ENCODE data around the gene MFF.

MFF gene, protein sequence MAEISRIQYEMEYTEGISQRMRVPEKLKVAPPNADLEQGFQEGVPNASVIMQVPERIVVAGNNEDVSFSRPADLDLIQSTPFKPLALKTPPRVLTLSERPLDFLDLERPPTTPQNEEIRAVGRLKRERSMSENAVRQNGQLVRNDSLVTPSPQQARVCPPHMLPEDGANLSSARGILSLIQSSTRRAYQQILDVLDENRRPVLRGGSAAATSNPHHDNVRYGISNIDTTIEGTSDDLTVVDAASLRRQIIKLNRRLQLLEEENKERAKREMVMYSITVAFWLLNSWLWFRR

DNA sequence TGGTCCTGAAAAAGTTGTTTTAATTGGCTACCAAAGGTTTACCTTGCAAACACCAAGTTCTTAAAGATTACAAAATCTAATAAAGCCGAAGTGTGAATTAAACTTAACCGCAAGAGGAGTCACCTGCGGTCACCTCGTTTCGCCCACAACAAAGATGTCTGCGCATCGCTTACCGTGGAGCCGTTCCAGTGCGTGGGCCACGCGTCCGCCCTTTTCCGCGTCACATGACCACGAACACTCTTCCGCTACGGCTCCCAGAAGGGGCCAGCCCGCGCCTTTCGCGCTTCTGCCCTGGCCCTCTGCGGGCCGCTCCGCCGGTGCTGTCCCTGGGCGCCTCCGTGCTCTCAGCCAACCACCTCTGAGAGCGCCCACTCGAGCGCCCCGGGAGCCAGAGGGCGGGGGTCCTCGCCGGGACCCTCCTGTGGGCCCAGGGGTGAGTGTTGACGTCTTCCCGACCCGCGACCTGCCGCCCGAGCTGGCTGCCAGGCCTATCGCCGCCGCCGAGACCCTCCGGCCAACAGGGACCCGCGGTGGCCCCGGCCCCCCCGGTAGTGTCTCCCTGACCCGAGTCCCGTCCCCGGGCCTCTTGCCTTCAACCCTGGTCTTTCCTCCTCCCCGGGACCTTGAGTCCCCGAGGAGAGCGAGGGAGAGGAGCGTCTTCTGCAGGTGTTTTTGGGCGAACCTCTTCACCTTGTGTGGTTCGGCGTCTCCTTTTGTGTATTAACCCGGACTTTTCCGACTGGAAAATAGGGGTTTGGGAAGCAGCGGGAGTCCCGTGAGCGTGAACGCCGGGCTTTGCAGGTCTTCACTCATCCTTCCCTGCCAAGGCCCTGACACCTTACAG lies at the start of gene MFF:
Gene MFF (plus strand): TSS at position 257 of the 844 bp plus-strand sequence. CDS start 5,415 bp downstream, outside the sequence.
- DNase-seq: peak; percentile 92

DNA sequence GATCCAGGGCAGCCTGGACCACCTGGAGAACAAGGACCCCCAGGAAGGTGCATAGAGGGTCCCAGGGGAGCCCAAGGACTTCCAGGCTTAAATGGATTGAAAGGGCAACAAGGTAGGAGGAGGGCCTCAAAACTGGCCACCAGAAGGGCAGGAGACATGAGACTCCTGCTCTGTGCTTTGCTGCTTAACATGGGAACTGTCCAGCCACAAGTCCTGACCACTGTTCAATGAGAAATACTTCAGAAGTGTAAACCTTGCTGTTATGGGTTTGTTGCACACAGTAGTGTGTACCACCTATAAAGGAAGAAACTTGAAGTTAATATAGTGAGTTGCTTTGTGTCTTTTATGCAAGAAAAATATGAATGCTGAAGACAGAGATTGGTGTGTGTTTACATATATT lies 44.2 kb upstream of the MFF start:
- no peak for DNase-seq

DNA sequence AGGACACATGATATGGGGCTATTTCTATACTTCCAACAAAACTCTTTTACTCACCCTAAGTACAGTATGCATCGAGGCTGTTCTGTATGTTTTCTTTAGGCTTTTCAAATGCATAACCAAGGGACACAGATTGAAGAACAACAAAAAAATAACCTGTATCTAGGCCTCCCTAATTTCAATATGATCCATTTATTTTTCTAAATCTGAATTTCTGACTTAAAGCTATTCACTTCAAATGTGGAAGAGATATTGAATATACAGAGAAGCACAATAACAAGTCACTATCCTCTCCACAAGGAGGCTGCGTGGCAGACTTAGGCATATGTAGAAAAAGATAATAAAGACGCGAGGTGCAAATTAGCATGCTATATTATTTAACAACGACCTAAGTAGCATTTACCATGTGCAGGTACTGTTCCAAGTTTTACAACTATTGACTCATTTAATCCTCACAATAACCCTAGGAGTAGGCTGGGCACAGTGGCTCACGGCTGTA lies 39.3 kb upstream of the MFF start:
- DNase-seq: no peak

DNA sequence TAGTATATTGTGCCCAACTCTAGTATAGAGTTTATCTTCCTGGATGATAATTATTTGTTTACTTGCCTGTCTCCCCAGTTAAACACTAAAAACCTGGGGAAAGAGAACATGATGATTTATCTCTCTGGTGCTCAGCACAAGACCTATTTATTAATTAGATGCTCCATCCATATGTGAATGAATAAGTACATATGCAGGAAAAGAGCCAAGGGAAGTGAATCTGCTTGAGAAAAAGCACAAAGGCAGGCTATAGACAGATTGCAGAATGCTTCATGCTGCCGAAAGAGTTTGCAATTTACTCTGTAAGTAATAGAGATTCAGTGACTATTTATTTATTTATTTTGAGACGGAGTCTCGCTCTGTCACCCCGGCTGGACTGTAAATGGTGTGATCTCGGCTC lies 37.3 kb upstream of the MFF start:
- no peak for DNase-seq

DNA sequence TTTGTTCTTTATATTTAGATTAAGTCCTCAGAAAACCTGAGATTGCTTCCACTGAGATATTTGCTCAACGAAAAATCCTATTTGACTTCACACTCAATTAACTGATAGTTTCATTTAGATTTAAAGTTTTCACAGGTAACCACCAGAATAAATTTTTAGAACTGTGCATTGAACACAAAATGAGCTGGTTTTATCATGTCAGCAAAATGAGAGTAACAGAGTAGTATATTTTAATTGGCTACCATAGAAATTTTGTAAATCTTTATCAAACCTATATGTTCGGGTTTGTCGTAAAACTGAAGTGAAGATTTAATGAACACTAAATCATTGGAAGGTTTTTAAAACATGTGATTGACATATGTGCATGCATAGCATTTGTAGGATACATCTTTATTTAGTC lies 32.7 kb upstream of the MFF start:
- no peak for DNase-seq

DNA sequence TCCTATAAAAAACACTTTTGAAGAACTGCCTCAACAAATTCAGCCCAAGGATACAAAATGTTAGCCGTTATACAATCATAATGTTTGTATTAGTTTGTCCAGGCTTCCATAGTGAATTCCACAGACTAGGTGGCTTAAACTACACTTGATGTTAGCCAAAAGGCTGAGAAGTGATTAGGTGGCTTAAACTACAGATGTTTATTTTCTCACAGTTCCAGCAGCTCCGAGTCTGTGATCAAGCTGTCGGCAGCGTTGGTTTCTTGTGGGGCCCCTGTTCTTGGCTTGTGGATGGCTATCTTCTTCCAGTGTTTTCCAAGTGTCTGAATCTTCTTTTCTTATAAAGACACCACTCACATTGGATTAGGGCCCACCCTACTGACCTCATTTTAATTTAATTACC lies 31.5 kb upstream of the MFF start:
- no peak for DNase-seq

DNA sequence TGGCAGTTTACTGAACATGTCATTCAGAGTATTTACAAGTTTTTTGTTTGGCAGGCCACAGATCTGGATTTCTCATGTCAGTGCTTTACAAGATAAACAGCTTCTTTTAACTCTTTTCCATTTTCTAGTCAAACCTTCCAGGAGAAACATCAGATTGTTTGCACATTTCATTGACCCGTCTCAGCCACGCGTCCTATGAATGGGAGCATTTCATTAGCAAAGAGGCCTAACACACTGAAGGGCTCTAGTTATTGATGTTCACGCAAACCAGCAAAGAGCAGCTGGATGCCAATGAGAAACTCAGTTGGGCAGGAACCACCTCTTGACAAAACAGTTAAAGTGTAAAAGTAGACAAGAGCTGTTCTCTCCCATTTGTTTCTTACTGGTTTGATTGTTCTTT lies 29.2 kb upstream of the MFF start:
- no peak for DNase-seq

DNA sequence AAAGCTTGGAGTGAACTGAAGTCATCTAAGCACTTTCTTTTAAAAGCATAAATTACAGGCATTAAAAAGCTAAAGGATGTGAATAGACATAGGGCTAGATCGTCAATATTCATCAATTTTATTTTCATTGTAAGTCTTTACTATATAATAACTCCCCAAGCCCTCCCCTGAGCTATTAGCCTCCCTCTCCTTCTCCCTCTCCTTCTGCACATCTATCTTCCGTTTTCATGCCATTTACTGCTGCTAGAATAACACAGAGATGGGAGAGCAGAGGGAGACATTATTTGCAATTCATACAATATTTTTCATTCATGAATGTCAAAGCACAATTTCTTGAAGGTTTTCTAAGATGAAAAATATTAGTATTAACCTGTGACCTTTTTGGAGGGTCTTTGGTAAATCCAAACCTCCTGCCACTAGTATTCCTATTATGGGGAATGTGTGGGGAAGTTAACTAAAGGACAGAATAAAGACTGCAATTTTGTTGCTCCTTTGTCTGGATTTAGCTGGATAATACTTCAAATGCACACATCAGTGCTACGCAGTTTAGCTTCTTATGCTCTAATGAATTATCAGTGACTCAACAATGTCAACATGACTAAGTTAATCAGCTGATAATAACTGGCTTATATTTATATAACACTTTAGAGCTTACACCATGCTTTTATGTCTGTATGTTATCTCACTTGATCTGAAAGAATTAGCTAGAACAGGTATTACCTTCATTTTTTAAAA lies 28.2 kb upstream of the MFF start:
- DNase-seq: no peak

DNA sequence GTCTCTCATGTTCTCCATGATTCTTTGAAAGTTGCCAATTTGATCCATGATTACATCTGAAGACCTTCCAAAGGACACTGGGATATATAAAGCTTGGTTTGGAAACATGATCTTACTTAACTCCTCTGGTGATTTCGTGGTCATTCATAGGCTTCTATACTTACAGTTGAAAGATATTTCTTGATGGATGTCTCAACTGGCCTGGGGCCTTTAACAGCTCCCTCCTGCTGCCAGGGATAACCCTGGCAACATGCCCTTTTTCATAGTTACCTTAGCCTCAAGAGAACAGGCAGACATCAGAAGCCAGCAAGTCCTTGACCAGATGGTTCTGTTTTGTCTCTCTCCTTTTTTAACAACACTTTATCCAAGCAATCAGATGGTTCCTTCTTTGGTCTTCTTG lies 23.5 kb upstream of the MFF start:
- no peak for DNase-seq

DNA sequence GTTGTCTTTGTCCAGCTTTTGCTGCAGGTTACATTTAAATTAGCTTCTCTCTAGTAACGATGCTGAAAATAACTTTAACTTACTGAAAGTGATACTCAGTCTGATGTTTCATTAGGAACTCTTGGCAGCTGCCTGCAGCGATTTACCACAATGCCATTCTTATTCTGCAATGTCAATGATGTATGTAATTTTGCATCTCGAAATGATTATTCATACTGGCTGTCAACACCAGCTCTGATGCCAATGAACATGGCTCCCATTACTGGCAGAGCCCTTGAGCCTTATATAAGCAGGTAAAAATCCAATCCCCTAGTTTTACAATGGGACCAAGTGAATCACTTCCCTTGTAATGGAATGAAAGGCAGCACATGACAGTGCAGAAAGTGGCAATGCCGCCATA lies 16.3 kb upstream of the MFF start:
- DNase-seq: no peak

DNA sequence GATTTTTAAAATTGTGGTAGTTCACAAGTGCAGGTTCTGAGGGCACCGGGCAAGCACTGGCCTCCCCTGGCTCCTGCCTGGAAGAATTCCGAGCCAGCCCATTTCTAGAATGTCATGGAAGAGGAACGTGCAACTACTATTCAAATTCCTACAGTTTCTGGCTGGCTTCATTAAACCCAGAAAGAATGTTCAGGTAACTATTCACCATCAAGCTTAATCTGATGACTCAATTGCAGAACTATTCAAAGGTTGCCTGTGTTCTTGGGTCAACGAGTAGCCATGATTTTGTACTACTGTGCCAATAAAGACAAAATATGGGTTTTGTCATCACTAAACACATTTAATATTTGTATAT lies 14.3 kb upstream of the MFF start:
- no peak for DNase-seq

DNA sequence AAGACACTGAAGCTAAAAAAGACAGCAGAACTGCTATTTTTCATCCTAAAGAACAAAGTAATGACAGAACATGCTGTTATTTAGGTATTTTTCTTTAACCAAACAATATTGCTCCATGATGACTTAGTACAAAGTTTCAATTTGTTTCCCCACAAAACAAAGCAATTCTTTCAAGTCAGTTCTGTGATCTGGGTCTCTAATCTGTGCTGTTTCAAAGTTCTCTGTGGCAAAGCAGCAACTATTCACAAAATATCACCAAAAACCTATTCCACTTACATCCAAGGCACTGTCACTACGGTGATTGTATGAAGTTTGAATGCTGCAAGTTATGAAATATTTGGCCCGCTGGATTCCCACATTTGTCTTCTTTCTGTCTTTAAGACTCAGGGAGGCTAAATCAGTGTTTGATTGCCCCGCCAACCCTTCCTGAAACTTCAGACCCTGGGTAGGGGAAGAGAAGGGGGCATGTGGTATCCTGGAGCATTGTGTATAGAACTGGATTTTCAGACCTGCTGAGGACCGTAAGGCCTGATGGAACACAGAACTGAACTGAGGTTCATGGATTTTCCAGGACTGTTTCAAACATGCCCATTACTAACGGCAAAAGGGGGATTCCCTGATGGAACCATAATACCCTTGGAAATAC lies 13.1 kb upstream of the MFF start:
- DNase-seq: no peak

DNA sequence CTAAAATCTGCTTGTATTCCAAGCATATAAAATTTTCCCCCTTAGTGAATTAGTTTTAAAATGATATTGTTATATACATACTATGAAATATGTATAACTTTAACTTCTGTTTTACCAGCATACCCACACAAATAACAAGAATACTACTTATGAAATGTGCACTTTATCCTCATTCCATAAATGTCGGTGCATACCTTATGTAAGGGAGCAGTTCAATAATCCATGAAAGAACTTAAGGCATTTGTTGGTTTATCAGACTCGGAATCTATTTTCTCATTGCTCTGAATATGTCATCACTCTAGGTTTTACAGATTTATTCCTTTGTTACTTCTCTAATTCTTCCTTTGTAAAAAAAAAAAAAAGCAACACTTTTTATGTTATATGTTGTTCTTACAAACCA lies 12.5 kb upstream of the MFF start:
- no peak for DNase-seq

DNA sequence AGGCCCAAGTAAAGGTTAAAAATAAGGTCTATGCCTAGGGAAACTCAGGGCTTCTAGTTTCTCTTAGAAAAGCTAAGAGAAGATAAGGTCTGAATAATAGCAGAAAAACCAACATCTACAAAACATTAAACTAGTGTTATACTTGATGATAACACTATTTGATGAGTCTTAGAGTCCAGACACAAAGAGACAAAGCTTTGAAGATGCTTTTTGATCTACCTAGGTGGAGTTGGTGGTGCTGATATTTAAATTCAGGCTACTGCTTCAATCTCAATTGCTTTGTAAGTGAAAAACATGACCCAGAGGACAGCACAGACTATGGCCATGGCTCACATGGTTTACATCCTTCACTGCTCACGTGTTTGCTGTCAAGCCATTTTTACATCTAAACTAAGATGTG lies 11.7 kb upstream of the MFF start:
- no peak for DNase-seq

DNA sequence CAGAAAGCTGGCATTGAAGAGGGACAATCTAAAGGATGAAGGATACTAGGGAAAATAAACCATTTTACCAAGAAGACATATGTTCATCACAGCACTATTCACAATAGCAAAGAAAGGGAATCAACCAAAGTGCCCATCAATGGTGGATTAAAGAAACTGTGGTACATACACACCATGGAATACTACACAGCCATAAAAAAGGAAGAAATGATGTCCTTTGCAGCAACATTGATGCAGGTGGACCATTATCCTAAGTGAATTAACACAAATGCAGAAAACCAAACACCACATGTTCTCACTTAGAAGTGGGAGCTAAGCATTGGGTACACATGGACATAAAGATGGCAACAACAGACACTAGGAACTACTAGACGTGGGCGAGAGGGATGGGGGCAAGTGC lies 7.2 kb upstream of the MFF start:
- no peak for DNase-seq

DNA sequence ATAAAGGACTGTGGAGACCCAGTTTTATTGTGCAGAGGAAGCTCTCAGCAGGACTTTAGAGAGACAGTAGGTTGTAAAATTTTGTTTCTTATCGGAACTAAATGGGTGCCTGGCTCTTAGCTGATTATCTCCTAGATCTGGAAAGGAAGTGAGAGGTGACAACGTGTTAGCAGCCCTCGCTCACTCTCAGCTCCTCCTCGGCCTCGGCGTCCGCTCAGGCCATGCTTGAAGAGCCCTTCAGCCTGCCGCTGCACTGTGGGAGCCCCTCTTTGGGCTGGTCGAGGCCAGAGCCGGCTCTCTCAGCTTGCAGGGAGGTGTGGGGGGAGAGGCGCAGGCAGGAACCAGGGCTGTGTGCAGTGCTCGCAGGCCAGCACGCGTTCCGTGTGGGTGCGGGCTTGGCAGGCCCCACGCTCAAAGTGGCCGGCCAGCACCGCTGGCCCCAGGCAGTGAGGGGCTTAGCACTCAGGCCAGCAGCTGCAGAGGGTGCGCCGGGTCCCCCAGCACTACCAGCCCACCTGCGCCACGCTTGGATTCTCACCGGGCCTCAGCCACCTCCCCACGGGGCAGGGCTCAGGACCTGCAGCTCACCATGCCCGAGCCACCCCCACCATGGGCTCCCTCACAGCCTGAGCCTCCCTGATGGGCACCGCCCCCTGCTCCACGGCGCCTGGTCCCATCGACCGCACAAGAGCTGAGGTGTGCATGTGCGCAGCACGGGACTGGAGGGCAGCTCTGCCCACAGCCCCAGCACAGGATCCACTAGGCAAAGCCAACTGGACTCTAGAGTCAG lies 4.6 kb upstream of the MFF start:
- no peak for DNase-seq

DNA sequence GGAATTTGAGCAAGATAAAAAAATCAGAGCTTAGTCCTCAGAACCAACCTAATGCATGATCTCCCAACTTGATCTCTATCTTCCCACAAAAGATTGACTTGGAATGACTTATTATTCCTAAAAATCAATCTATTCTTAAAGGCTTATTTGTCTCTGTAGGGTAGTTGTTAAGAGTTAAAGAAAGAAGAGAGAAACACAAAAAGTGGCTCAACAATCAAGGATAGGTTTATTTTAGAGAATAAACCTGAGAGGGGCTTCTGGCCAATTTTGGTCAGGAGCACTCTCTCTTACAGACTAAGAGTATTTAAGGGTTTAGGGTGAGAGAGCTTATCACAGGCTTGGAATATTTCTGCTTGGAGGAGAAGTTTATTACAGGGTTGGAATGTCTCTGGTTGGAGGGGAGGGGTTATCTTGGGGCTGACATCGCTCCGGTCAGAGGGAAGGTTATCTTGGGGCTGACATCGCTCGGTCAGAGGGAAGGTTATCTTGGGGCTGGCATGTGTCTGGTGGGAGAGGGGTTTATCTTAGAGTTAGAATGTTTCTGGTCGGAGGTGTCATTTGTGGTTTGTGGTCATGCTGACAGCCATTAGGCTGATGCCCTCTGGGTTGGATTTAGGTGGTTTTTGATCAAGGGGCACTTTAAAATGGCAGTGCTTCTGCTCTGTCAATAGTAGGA lies 2.4 kb upstream of the MFF start:
- no peak for DNase-seq

DNA sequence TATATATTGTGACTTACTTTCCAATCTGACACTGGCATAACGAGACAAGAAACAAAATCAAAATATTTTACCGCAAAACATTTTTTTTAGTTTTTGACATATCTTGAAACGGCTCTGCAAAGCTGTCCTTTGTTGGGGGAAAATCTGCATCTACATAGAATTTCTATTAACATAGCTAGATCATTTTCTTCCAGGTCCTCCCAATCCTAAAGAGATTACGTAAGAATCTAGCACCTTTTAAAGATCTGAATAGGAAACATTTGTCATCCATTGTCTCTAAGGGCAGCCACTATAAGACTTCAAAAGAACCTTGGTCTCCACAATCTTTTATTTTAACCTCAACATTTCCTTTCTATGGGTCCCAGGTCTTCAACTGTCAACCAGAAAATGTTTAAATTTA lies 1.2 kb upstream of the MFF start:
- DNase-seq: no peak

DNA sequence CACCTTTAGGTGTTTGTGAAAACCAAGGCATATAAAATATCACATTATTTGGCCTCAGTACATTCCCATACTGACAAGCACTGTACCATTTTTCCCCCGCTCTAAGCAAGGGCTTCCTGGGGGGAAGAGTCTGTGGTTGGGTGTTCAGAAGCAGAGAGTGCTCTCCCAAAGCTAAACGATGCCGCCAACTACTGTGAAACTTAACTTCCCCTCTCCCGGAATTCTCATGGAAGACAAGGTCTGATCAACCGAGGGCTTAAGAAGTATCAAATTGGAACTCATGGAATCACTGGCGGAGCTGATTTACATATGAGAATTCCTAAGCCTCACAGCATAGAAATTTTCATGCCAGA lies 433 bp upstream of the MFF start:
- no peak for DNase-seq

DNA sequence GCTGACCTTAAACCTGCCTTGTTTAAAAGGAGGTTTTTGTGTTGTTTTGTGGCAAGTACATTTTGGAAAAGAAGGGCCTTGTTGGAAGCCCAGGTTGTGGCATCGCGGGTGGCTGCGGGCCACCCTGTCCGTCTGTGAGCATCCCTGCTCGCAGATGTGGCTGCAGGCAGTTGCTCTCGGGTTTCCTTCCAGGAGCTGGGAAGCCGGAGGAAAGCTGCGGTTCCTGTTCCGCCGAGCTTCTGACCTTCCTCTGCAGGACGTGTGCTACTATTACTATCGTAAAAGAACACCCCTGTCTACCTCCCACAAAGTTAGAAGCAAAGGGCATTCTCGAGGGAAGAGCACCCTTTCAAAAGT lies 766 bp downstream of the MFF start:
- no peak for DNase-seq

DNA sequence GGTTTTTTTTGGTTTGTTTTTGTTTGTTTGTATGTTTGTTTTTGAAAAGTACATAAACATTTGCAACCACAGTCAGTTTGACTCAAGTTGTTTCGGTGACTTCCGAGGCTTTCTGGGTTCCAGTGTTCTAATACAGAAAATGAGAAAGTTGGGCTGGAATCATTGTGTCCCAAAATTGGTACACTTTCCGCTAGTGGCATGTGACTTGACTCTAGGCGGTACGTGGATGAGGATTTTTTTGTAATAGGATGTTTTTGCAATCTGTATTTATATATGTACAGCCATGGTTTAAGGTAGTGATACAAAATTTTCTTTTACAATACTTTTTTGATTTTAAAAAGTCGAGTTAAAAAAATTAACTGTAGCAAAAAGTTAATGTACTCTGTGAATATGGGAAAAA lies 1.7 kb downstream of the MFF start:
- DNase-seq: no peak

DNA sequence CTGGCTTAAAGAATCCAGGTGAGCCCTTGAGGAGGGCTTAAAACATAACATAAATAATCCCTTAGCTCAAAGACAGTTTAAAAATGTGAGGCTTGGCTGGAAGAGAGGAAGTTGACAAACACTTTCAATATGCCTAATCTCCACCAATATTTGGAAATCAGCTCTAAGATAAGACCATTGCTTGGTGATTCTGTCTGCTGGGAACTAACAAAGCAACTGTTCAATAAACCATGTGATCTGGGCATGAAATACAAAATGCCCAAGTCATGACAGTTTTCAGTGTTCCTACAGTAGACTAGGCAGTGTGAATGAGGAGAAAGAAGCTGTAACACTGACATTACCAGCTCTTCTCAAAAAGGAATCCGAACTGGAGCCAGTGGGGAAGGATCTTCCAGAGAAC lies 10.7 kb downstream of the MFF start:
- no peak for DNase-seq

Measured in activated CD4-positive, CD25-positive, alpha-beta regulatory T cell treated with anti-CD3 and anti-CD28 coated beads, Interleukin-2, amount 50 U/mL, for 72 hours (primary cell).